Kidney epithelial cell (primary cell): ENCODE measurements around the gene ZNF319. TPM values are rescaled to one million over a fixed set of nuclear protein-coding genes. Genes with fewer than 3 reads are reported as not detected.

Experiments used
- DNase-seq: peaks from one replicate; pipeline ENCODE4 v3.0.0-alpha.2; 2010; ENCODE audit warnings: low read depth
- H3K27me3 ChIP-seq: 2 replicates; pipeline ENCODE4 v1.6.0; 2011; ENCODE audit warnings: low read length; ENCODE audit not compliant: control insufficient read depth, insufficient read depth
- H3K36me3 ChIP-seq: 2 replicates; pipeline ENCODE4 v1.5.1; 2011; ENCODE audit warnings: low read length; ENCODE audit not compliant: control insufficient read depth, insufficient read depth
- H3K4me3 ChIP-seq: 2 replicates; pipeline ENCODE4 v1.5.1; 2011; ENCODE audit warnings: low read depth, mild to moderate bottlenecking, control low read depth, low read length
- total RNA-seq: library from RNA; depleted of rRNA; stranded (reverse); fragments of >200 nt; gene quantifications from 2 replicates; pipeline ENCODE4 v1.2.3, GENCODE V29; 2015
- TF ChIP-seq, protein P1 (sequence below): IDR thresholded peaks from 2 replicates; pipeline ENCODE4 v1.5.1; 2011; ENCODE audit warnings: mild to moderate bottlenecking, moderate library complexity, low read length, control low read depth, inconsistent platforms; ENCODE audit not compliant: insufficient read depth, poor library complexity, severe bottlenecking

ZNF319 gene
- total RNA-seq, 1 donor from 2014 or later = 11.9 TPM

- no peak overlapping the region for H3K4me3 ChIP-seq
- no peaks in the 10 kb centered on the region for H3K36me3 ChIP-seq
- TF ChIP-seq, protein P1, sequence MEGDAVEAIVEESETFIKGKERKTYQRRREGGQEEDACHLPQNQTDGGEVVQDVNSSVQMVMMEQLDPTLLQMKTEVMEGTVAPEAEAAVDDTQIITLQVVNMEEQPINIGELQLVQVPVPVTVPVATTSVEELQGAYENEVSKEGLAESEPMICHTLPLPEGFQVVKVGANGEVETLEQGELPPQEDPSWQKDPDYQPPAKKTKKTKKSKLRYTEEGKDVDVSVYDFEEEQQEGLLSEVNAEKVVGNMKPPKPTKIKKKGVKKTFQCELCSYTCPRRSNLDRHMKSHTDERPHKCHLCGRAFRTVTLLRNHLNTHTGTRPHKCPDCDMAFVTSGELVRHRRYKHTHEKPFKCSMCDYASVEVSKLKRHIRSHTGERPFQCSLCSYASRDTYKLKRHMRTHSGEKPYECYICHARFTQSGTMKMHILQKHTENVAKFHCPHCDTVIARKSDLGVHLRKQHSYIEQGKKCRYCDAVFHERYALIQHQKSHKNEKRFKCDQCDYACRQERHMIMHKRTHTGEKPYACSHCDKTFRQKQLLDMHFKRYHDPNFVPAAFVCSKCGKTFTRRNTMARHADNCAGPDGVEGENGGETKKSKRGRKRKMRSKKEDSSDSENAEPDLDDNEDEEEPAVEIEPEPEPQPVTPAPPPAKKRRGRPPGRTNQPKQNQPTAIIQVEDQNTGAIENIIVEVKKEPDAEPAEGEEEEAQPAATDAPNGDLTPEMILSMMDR = no peak
- H3K27me3 ChIP-seq = peaks cover 2% of the 10 kb centered on the region
- DNase-seq = no peak
Observed at GRCh38 chr16:57960826-57961472, 39.5 kb downstream of the ZNF319 start.

GRCh38 chr16:57960310-57960709 lies 40.2 kb downstream of the ZNF319 start:
- DNase-seq = no peak
- Histone ChIP-seq H3K27me3 (peaks cover 2% of the 10 kb centered on the region), H3K4me3 (no peak overlapping the region), H3K36me3 (no peaks in the 10 kb centered on the region)
- TF ChIP-seq, protein P1 = no peak

DNA sequence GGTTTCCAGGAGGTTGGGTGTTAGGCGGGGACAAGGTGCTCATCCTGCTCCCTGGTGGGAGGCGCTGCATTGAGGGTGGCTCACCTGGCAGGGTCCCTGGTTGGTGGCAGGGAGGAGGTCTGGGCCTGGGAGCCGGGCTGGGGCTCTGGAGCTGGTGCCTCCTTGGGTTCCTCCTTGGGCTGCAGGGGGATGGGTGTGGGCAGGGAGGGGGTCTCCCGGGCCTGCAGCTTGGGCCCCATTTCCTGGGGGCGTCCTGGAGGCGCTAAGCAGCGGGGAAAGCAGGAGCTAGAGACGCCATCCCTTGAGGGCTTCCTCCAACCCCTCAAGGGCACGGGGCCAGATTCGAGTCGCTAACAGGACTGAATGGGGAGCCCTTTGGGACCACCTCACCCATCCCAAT lies 40.7 kb downstream of the ZNF319 start:
- Histone ChIP-seq H3K36me3 (no peaks in the 10 kb centered on the region), H3K4me3 (no peak overlapping the region), H3K27me3 (peaks cover 2% of the 10 kb centered on the region)
- DNase-seq = no peak
- TF ChIP-seq, protein P1 = no peak

GRCh38 chr16:57959121-57959520 lies 41.4 kb downstream of the ZNF319 start:
- TF ChIP-seq, protein P1 = no peak
- peaks cover 2% of the 10 kb centered on the region for H3K27me3 ChIP-seq
- DNase-seq = no peak

DNA sequence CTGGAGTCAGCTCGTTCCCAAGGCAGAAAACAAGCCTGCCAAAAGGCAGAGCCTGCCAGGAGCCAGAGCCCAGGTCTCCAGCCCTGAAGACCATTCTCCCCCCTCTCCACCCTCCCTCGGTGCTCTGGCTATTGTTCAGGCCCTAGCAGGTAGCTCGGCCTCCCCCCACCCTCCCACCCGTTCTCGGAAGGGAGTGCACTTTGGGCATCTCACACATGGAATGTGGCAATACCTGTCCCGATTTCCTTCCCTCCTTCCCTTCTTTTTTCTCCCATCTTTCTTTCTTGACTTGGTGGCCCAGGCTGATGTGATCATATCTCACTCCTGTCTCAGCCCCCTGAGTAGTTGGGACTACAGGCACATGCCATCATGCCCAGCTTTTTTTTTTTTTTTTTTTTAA lies 41.9 kb downstream of the ZNF319 start:
- TF ChIP-seq, protein P1 = no peak
- H3K4me3 ChIP-seq = no peak overlapping the region
- H3K27me3 ChIP-seq = peaks cover 2% of the 10 kb centered on the region
- DNase-seq = no peak
- H3K36me3 ChIP-seq = no peaks in the 10 kb centered on the region

More at GRCh38 chr16:57959121-57959520, 41.4 kb downstream of the ZNF319 start:
- Histone ChIP-seq H3K36me3 (no peaks in the 10 kb centered on the region), H3K4me3 (no peak overlapping the region)
